ENCODE measurements around the gene STAT5B. TPM values are rescaled to one million over a fixed set of nuclear protein-coding genes. Genes with fewer than 3 reads are reported as not detected.
"Not testable (repeated sequence)": the region's sequence is repeated elsewhere in the genome, so short reads cannot be mapped to it uniquely, and the experiment has no call there.

Gene STAT5B
- 80.6 TPM for total RNA-seq

GRCh38 chr17:42276359-42276608 lies at the start of gene STAT5B:
STAT5B (minus strand) TSS chr17:42276391; CDS start chr17:42232127, 44,264 bp downstream.
- TF ChIP-seq CTCF (IDR thresholded peaks at IDR 0.05), result no peak
- Histone ChIP-seq H3K36me3 (no peaks in the 10 kb centered on the region), H3K27ac (peak within 1 kb of the TSS; percentile 87 to 88), H3K4me3 (peak within 1 kb of the TSS; percentile 93 to 94), H3K4me1 (peaks cover 0 to 12% of the 10 kb centered on the region in 2 donors), H3K9me3 (no peaks in the 10 kb centered on the region), H3K27me3 (no peaks in the 10 kb centered on the region)
- peak in 1 of 2 donors; percentile 81 for DNase-seq (ENCODE audit: low spot score in 2 of 2)
- intact Hi-C loops (cut with DNase I), result loop anchor here (5.0 kb wide), 2 partner anchors 44 to 84 kb away; partner anchors contain the start of gene GHDC

GRCh38 chr17:42325026-42325425 lies 48.8 kb upstream of the STAT5B start:
- intact Hi-C loops (cut with DNase I), result loop anchor here (1.0 to 5.0 kb wide), 2 partner anchors 37 to 81 kb away; no protein-coding TSS in a partner anchor
- H3K27me3 ChIP-seq, result no peaks in the 10 kb centered on the region
- no peak overlapping the region for H3K4me3 ChIP-seq
- H3K36me3 ChIP-seq, result peaks cover 49 to 85% of the 10 kb centered on the region in 2 donors
- TF ChIP-seq CTCF (IDR thresholded peaks at IDR 0.05), result no peak
- H3K9me3 ChIP-seq, result no peaks in the 10 kb centered on the region
- peak; percentile 33 to 90 for DNase-seq (ENCODE audit: low spot score in 2 of 2)
- H3K27ac ChIP-seq, result peak overlapping the region; percentile 13 to 48
- H3K4me1 ChIP-seq, result peaks cover 0 to 18% of the 10 kb centered on the region in 2 donors

GRCh38 chr17:42323268-42323773 lies 47.1 kb upstream of the STAT5B start:
- intact Hi-C loops (cut with DNase I), result loop anchor here (2.0 to 5.0 kb wide), 2 partner anchors 99 to 193 kb away; partner anchors contain the start of gene CAVIN1
- Histone ChIP-seq H3K27ac (peak overlapping the region; percentile 6 to 48), H3K27me3 (no peaks in the 10 kb centered on the region), H3K4me1 (peaks cover 0 to 6% of the 10 kb centered on the region in 2 donors), H3K36me3 (peaks cover 41 to 86% of the 10 kb centered on the region in 2 donors), H3K4me3 (no peak overlapping the region), H3K9me3 (no peaks in the 10 kb centered on the region)
- no peak for DNase-seq (ENCODE audit: low spot score in 2 of 2)
- TF ChIP-seq CTCF (IDR thresholded peaks at IDR 0.05), result no peak

- peak; percentile 63 to 97 for DNase-seq (ENCODE audit: low spot score in 2 of 2)
- intact Hi-C loops (cut with DNase I), result loop anchor here (2.0 to 5.0 kb wide), 2 partner anchors 100 to 194 kb away; partner anchors contain the start of gene CAVIN1
- Histone ChIP-seq H3K9me3 (no peaks in the 10 kb centered on the region), H3K36me3 (peaks cover 47 to 91% of the 10 kb centered on the region in 2 donors), H3K27ac (peak overlapping the region; percentile 6 to 48), H3K4me1 (peaks cover 0 to 6% of the 10 kb centered on the region in 2 donors), H3K4me3 (no peak overlapping the region), H3K27me3 (no peaks in the 10 kb centered on the region)
- TF ChIP-seq CTCF (IDR thresholded peaks at IDR 0.05), result peak; percentile 94 to 99 (median 99)
These were observed 46.4 kb upstream of the STAT5B start for GRCh38 chr17:42322382-42323267.

GRCh38 chr17:42321555-42321954 lies 45.4 kb upstream of the STAT5B start:
- Histone ChIP-seq H3K27ac (no peak overlapping the region), H3K4me1 (peaks cover 0 to 6% of the 10 kb centered on the region in 2 donors), H3K9me3 (no peaks in the 10 kb centered on the region), H3K36me3 (peaks cover 52 to 91% of the 10 kb centered on the region in 2 donors), H3K4me3 (no peak overlapping the region), H3K27me3 (no peaks in the 10 kb centered on the region)
- no peak for TF ChIP-seq CTCF (IDR thresholded peaks at IDR 0.05)
- no peak for DNase-seq (ENCODE audit: low spot score in 2 of 2)
- intact Hi-C loops (cut with DNase I), result loop anchor here (5.0 kb wide), 1 partner anchor 101 kb away; the partner anchor contains the start of gene CAVIN1

- H3K4me3 ChIP-seq; H3K4me1 ChIP-seq; intact Hi-C loops (cut with DNase I); H3K9me3 ChIP-seq; H3K27me3 ChIP-seq; DNase-seq (ENCODE audit: low spot score in 2 of 2); H3K27ac ChIP-seq: not testable (repeated sequence)
- peaks cover 60 to 98% of the 10 kb centered on the region in 2 donors for H3K36me3 ChIP-seq
These were observed 41.8 kb upstream of the STAT5B start for GRCh38 chr17:42317967-42318366.

Data from ascending aorta (tissue), 2 donors.